GM21786 (cell line): ENCODE measurements around the gene KCNH4.

Source experiments
- ATAC-seq: cut with Tn5 transposase; IDR thresholded peaks from one replicate; pipeline ENCODE4 v1.9.1; 2021; ENCODE audit not compliant: unreplicated experiment

KCNH4 gene

GRCh38 chr17:42138749-42139492, 42.0 kb downstream of the KCNH4 start:
- no peak for ATAC-seq

GRCh38 chr17:42136654-42137051, 44.3 kb downstream of the KCNH4 start:
- ATAC-seq, result no peak

GRCh38 chr17:42135664-42136653, 45.0 kb downstream of the KCNH4 start:
- no peak for ATAC-seq

- no peak for ATAC-seq
These were observed 45.8 kb downstream of the KCNH4 start for GRCh38 chr17:42135151-42135550.

GRCh38 chr17:42133461-42134041, 47.4 kb downstream of the KCNH4 start:
- peak; percentile 53 for ATAC-seq

- peak; percentile 47 for ATAC-seq
These were observed 48.0 kb downstream of the KCNH4 start for GRCh38 chr17:42132941-42133340.

GRCh38 chr17:42131981-42132432, 48.9 kb downstream of the KCNH4 start:
- no peak for ATAC-seq

GRCh38 chr17:42131232-42131631, 49.7 kb downstream of the KCNH4 start:
- ATAC-seq, result no peak

- ATAC-seq, result no peak
These were observed 50.5 kb downstream of the KCNH4 start for GRCh38 chr17:42130310-42130936.

- ATAC-seq, result no peak
These were observed 51.7 kb downstream of the KCNH4 start for GRCh38 chr17:42129109-42129837.

- ATAC-seq, result no peak
These were observed 53.5 kb downstream of the KCNH4 start for GRCh38 chr17:42127414-42127813.

- ATAC-seq, result no peak
These were observed 54.1 kb downstream of the KCNH4 start for GRCh38 chr17:42126836-42127235.

- ATAC-seq, result no peak
These were observed 55.4 kb downstream of the KCNH4 start for GRCh38 chr17:42125565-42125964.

- no peak for ATAC-seq
These were observed 56.7 kb downstream of the KCNH4 start for GRCh38 chr17:42124256-42124655.

- ATAC-seq, result no peak
These were observed 58.3 kb downstream of the KCNH4 start, which contains the start of gene HSPB9 for GRCh38 chr17:42122371-42123303. HSPB9 (plus strand) TSS chr17:42122804; CDS start chr17:42122851, 47 bp downstream.

- peak; percentile 64 for ATAC-seq
These were observed 59.9 kb downstream of the KCNH4 start, which contains the start of gene KAT2A for GRCh38 chr17:42120770-42121769. KAT2A (minus strand) TSS chr17:42121367; CDS start chr17:42121304, 63 bp downstream.

- no peak for ATAC-seq
These were observed 60.7 kb downstream of the KCNH4 start for GRCh38 chr17:42120161-42120769.
